Skeletal muscle satellite cell (primary cell): ENCODE data around the gene CCDC30.
A peak's percentile ranks its signal among the peaks of the same experiment; 100 is the strongest.
"Not testable (repeated sequence)": the region's sequence is repeated elsewhere in the genome, so short reads cannot be mapped to it uniquely, and the experiment has no call there.

Experiments
- H3K27me3 ChIP-seq: 2 replicates; pipeline ENCODE4 v1.7.0; 2013; ENCODE audit warnings: low read length; ENCODE audit not compliant: control insufficient read depth, insufficient read depth
- H3K36me3 ChIP-seq: 2 replicates; pipeline ENCODE4 v1.7.0; 2013; ENCODE audit warnings: mild to moderate bottlenecking, control low read depth, low read length; ENCODE audit not compliant: insufficient read depth
- H3K4me1 ChIP-seq: 2 replicates; pipeline ENCODE4 v1.7.0; 2013; ENCODE audit warnings: low read length; ENCODE audit not compliant: control insufficient read depth, insufficient read depth
- H3K4me2 ChIP-seq: 2 replicates; pipeline ENCODE4 v1.7.0; 2013; ENCODE audit warnings: mild to moderate bottlenecking, low read length
- H3K4me3 ChIP-seq: 2 replicates; pipeline ENCODE4 v1.7.0; 2013; ENCODE audit warnings: low read length
- H3K9ac ChIP-seq: 2 replicates; pipeline ENCODE4 v1.7.0; 2013; ENCODE audit warnings: mild to moderate bottlenecking, low read depth, low read length, moderate library complexity
- H3K9me3 ChIP-seq: replicated peaks from 2 replicates; pipeline ENCODE4 v1.7.0; 2013; ENCODE audit warnings: mild to moderate bottlenecking, control low read depth, low read length

Gene CCDC30

GRCh38 chr1:42593486-42594100 is 130.5 kb downstream of the CCDC30 start:
- Histone ChIP-seq H3K27me3 (peaks cover 3% of the 10 kb centered on the region), H3K4me2 (no peak overlapping the region), H3K9me3 (no peaks in the 10 kb centered on the region), H3K4me3 (no peak overlapping the region), H3K36me3 (no peaks in the 10 kb centered on the region), H3K4me1 (no peaks in the 10 kb centered on the region), H3K9ac (no peak overlapping the region)

- H3K9ac ChIP-seq, result no peak overlapping the region
- no peaks in the 10 kb centered on the region for H3K4me1 ChIP-seq
- H3K4me3 ChIP-seq, result no peak overlapping the region
- no peaks in the 10 kb centered on the region for H3K36me3 ChIP-seq
- H3K4me2 ChIP-seq, result no peak overlapping the region
- no peaks in the 10 kb centered on the region for H3K9me3 ChIP-seq
- no peaks in the 10 kb centered on the region for H3K27me3 ChIP-seq
Measured at GRCh38 chr1:42601472-42601871, 138.4 kb downstream of the CCDC30 start.

- Histone ChIP-seq H3K4me2 (no peak overlapping the region), H3K9ac (no peak overlapping the region), H3K4me1 (no peaks in the 10 kb centered on the region), H3K9me3 (no peaks in the 10 kb centered on the region), H3K36me3 (no peaks in the 10 kb centered on the region), H3K4me3 (no peak overlapping the region), H3K27me3 (peaks cover 4% of the 10 kb centered on the region)
Measured at GRCh38 chr1:42613803-42614131, 150.7 kb downstream of the CCDC30 start.

GRCh38 chr1:42618866-42619265 is 155.8 kb downstream of the CCDC30 start:
- no peaks in the 10 kb centered on the region for H3K36me3 ChIP-seq
- no peaks in the 10 kb centered on the region for H3K27me3 ChIP-seq
- H3K4me3 ChIP-seq, result no peak overlapping the region
- no peaks in the 10 kb centered on the region for H3K4me1 ChIP-seq
- no peaks in the 10 kb centered on the region for H3K9me3 ChIP-seq
- no peak overlapping the region for H3K4me2 ChIP-seq
- no peak overlapping the region for H3K9ac ChIP-seq

- no peaks in the 10 kb centered on the region for H3K4me1 ChIP-seq
- no peak overlapping the region for H3K9ac ChIP-seq
- no peaks in the 10 kb centered on the region for H3K36me3 ChIP-seq
- no peaks in the 10 kb centered on the region for H3K9me3 ChIP-seq
- H3K27me3 ChIP-seq, result no peaks in the 10 kb centered on the region
- no peak overlapping the region for H3K4me2 ChIP-seq
- no peak overlapping the region for H3K4me3 ChIP-seq
Measured at GRCh38 chr1:42620307-42620706, 157.2 kb downstream of the CCDC30 start.

- H3K27me3 ChIP-seq, H3K9me3 ChIP-seq, H3K9ac ChIP-seq, H3K4me2 ChIP-seq, H3K4me1 ChIP-seq, H3K36me3 ChIP-seq, H3K4me3 ChIP-seq: not testable (repeated sequence)
Measured at GRCh38 chr1:42621180-42621579, 158.1 kb downstream of the CCDC30 start.

GRCh38 chr1:42627205-42627604 is 164.1 kb downstream of the CCDC30 start:
- not testable (repeated sequence) for H3K9ac ChIP-seq, H3K4me1 ChIP-seq, H3K27me3 ChIP-seq, H3K4me3 ChIP-seq, H3K36me3 ChIP-seq, H3K4me2 ChIP-seq, H3K9me3 ChIP-seq

GRCh38 chr1:42639116-42639515 is 176.0 kb downstream of the CCDC30 start:
- H3K4me2 ChIP-seq, result no peak overlapping the region
- H3K36me3 ChIP-seq, result no peaks in the 10 kb centered on the region
- H3K9ac ChIP-seq, result no peak overlapping the region
- no peaks in the 10 kb centered on the region for H3K4me1 ChIP-seq
- no peaks in the 10 kb centered on the region for H3K9me3 ChIP-seq
- no peaks in the 10 kb centered on the region for H3K27me3 ChIP-seq
- H3K4me3 ChIP-seq, result no peak overlapping the region

- Histone ChIP-seq H3K4me3 (no peak overlapping the region), H3K4me1 (no peaks in the 10 kb centered on the region), H3K36me3 (no peaks in the 10 kb centered on the region), H3K9me3 (no peaks in the 10 kb centered on the region), H3K27me3 (no peaks in the 10 kb centered on the region), H3K4me2 (no peak overlapping the region), H3K9ac (no peak overlapping the region)
Measured at GRCh38 chr1:42646056-42646455, 183.0 kb downstream of the CCDC30 start.

- Histone ChIP-seq H3K27me3 (peaks cover 4% of the 10 kb centered on the region), H3K4me1 (peaks cover 11% of the 10 kb centered on the region), H3K4me2 (peak overlapping the region; percentile 99), H3K4me3 (no peak overlapping the region), H3K9ac (no peak overlapping the region), H3K9me3 (no peaks in the 10 kb centered on the region), H3K36me3 (no peaks in the 10 kb centered on the region)
Measured at GRCh38 chr1:42657201-42657600, 194.1 kb downstream of the CCDC30 start.

- peaks cover 4% of the 10 kb centered on the region for H3K27me3 ChIP-seq
- H3K9ac ChIP-seq, result peak within 1 kb of the TSS; percentile 85
- H3K4me3 ChIP-seq, result peak within 1 kb of the TSS; percentile 89
- peaks cover 11% of the 10 kb centered on the region for H3K4me1 ChIP-seq
- H3K36me3 ChIP-seq, result no peaks in the 10 kb centered on the region
- peak within 1 kb of the TSS; percentile 99 for H3K4me2 ChIP-seq
- no peaks in the 10 kb centered on the region for H3K9me3 ChIP-seq
Measured at GRCh38 chr1:42657981-42658876, 195.1 kb downstream of the CCDC30 start, which contains the start of gene PPIH. Gene PPIH (plus strand): TSS chr1:42658423. CDS start chr1:42658447, 24 bp downstream.

- H3K4me1 ChIP-seq, result peaks cover 11% of the 10 kb centered on the region
- no peaks in the 10 kb centered on the region for H3K9me3 ChIP-seq
- peak overlapping the region; percentile 99 for H3K4me2 ChIP-seq
- H3K4me3 ChIP-seq, result peak overlapping the region; percentile 89
- H3K9ac ChIP-seq, result peak overlapping the region; percentile 85
- H3K27me3 ChIP-seq, result no peaks in the 10 kb centered on the region
- H3K36me3 ChIP-seq, result peaks cover 4% of the 10 kb centered on the region
Measured at GRCh38 chr1:42658877-42659337, 195.8 kb downstream of the CCDC30 start.
